ENCODE data around the gene SIL1.

SIL1 gene

DNA sequence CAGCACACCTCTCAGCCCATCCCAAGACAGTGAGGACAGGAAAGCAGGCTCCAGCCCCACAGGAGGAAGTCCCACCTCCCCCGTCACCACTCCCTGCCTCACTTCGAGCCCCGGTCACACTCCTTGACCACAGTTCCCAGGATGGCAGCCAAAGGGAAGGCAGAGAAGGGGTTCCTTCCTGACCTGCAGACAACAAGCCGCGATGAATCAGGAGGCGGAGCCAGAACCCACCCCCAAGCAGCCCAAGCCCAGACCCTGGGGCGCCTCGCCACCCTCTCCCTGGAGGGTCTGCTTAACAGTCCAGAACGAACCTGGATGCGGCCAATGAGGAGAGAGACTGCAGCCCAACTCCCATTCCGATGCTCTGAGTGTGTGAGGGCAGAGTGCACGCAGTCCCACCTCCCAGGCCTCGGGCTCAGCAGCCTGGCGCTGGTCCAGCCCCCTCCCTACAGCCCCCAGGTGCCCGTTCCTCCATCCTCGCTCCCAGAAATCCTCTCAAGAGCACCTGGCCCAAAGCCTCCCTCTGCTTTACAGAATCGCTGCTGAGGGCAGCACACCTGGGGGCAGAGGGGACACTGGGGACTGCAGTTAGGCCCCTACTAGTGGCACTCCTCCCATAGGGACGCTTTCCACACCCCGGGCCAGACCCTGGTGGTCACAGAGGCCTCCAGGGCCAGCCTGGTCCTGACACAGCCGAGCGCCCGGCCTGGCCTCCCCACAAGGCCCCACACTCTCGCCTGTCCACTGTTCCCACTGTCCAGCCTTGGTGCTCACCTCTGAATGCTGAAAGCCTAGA, 253.4 kb downstream of the SIL1 start:
- H3K79me2 ChIP-seq (ENCODE audit: control insufficient read depth, low read length), result no peaks in the 10 kb centered on the region
- H3K9me3 ChIP-seq (ENCODE audit: control insufficient read depth, insufficient read depth, low read length), result no peaks in the 10 kb centered on the region
- H4K20me1 ChIP-seq (ENCODE audit: control insufficient read depth, insufficient read depth, low read depth, low read length), result no peaks in the 10 kb centered on the region
- no peak for TF ChIP-seq CTCF (IDR thresholded peaks at IDR 0.05; ENCODE audit: low read depth, low read length, poor library complexity, severe bottlenecking)
- TF ChIP-seq EZH2phosphoT487 (IDR thresholded peaks at IDR 0.05; ENCODE audit: borderline replicate concordance, low read length), result no peak
- H3K4me1 ChIP-seq (ENCODE audit: control insufficient read depth, low read length), result no peaks in the 10 kb centered on the region
- no peak overlapping the region for H3K4me3 ChIP-seq (ENCODE audit: low read length)
- no peaks in the 10 kb centered on the region for H3K36me3 ChIP-seq (ENCODE audit: control insufficient read depth, low read length)
- no peaks in the 10 kb centered on the region for H3F3A ChIP-seq (ENCODE audit: control insufficient read depth, insufficient read depth)
- no peak overlapping the region for H3K4me2 ChIP-seq (ENCODE audit: low read length)
- H3K27me3 ChIP-seq (ENCODE audit: control insufficient read depth, low read length), result no peaks in the 10 kb centered on the region
- H3K27ac ChIP-seq (ENCODE audit: low read depth, low read length), result no peak overlapping the region
- no peaks in the 10 kb centered on the region for H3K9me2 ChIP-seq (replicated peaks; ENCODE audit: control insufficient read depth, low read length)

GRCh38 chr5:138943599-138944173, 254.5 kb downstream of the SIL1 start:
- no peaks in the 10 kb centered on the region for H4K20me1 ChIP-seq (ENCODE audit: control insufficient read depth, insufficient read depth, low read depth, low read length)
- no peaks in the 10 kb centered on the region for H3K9me2 ChIP-seq (replicated peaks; ENCODE audit: control insufficient read depth, low read length)
- H3K27me3 ChIP-seq (ENCODE audit: control insufficient read depth, low read length), result no peaks in the 10 kb centered on the region
- no peak overlapping the region for H3K4me2 ChIP-seq (ENCODE audit: low read length)
- H3K36me3 ChIP-seq (ENCODE audit: control insufficient read depth, low read length), result no peaks in the 10 kb centered on the region
- H3K79me2 ChIP-seq (ENCODE audit: control insufficient read depth, low read length), result no peaks in the 10 kb centered on the region
- H3K4me3 ChIP-seq (ENCODE audit: low read length), result no peak overlapping the region
- TF ChIP-seq CTCF (IDR thresholded peaks at IDR 0.05; ENCODE audit: low read depth, low read length, poor library complexity, severe bottlenecking), result no peak
- no peak for TF ChIP-seq EZH2phosphoT487 (IDR thresholded peaks at IDR 0.05; ENCODE audit: borderline replicate concordance, low read length)
- no peaks in the 10 kb centered on the region for H3K4me1 ChIP-seq (ENCODE audit: control insufficient read depth, low read length)
- no peak overlapping the region for H3K27ac ChIP-seq (ENCODE audit: low read depth, low read length)
- H3F3A ChIP-seq (ENCODE audit: control insufficient read depth, insufficient read depth), result no peaks in the 10 kb centered on the region
- H3K9me3 ChIP-seq (ENCODE audit: control insufficient read depth, insufficient read depth, low read length), result no peaks in the 10 kb centered on the region

DNA sequence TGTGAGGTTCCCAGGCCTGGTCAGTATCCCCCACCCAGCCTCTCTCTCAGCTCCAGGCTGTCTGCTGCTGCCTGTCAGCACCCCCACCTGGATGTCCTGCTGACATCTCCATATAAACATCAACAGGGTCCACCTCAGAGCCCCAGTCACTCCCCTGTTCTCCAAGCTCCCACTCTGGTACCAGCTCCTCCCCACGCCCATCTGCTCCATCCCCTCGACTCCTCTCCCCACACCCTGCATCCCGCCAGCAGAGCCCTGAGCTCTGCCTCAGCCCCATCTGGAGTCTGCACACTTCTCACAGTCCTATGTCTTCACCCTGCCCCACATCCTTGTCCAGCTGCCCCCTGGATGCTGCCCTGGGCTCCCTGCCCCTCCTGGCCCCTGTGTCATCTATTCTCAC, 255.3 kb downstream of the SIL1 start:
- Histone ChIP-seq H4K20me1 (ENCODE audit: control insufficient read depth, insufficient read depth, low read depth, low read length) (no peaks in the 10 kb centered on the region), H3K36me3 (ENCODE audit: control insufficient read depth, low read length) (no peaks in the 10 kb centered on the region), H3K27ac (ENCODE audit: low read depth, low read length) (no peak overlapping the region), H3K4me2 (ENCODE audit: low read length) (no peak overlapping the region), H3F3A (ENCODE audit: control insufficient read depth, insufficient read depth) (no peaks in the 10 kb centered on the region), H3K79me2 (ENCODE audit: control insufficient read depth, low read length) (no peaks in the 10 kb centered on the region), H3K27me3 (ENCODE audit: control insufficient read depth, low read length) (no peaks in the 10 kb centered on the region), H3K4me3 (ENCODE audit: low read length) (no peak overlapping the region), H3K9me3 (ENCODE audit: control insufficient read depth, insufficient read depth, low read length) (no peaks in the 10 kb centered on the region), H3K9me2 (replicated peaks; ENCODE audit: control insufficient read depth, low read length) (no peaks in the 10 kb centered on the region), H3K4me1 (ENCODE audit: control insufficient read depth, low read length) (no peaks in the 10 kb centered on the region)
- TF ChIP-seq EZH2phosphoT487 (IDR thresholded peaks at IDR 0.05; ENCODE audit: borderline replicate concordance, low read length), result no peak
- no peak for TF ChIP-seq CTCF (IDR thresholded peaks at IDR 0.05; ENCODE audit: low read depth, low read length, poor library complexity, severe bottlenecking)
